ENCODE results near the gene ISL2. TPM values are rescaled to one million over a fixed set of nuclear protein-coding genes. Genes with fewer than 3 reads are reported as not detected.

Gene ISL2
- total and polyA plus RNA-seq, 4 donors: 0.03 to 0.14 TPM; not detected in 2

DNA sequence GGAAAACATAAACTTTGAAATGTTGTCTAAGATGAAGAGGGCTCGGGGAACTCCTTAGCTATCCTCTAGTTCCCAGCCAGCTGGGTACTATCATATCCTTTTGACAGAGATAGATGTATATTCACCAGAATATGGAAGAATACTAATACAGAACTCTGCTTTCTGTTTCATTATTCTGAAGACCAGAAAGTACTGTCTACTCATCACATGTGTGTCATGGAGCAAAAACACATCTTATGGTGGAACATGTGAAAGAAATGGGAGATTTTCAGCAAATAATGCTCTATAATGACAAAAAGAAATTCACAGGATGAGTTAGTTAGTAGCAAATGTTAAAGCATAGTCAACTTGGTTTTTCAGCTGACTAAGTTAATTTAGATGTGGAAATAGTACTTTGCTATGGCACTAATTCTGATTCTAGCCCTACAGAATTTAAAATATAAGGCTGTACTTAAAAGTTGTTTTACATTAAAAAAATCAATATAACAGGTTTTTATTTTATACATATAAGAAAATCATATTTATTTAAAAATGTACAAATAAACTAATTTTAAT, 16.5 kb downstream of the ISL2 start:
- 92% methylated on average over 1 of the region's 1 CpG for WGBS

DNA sequence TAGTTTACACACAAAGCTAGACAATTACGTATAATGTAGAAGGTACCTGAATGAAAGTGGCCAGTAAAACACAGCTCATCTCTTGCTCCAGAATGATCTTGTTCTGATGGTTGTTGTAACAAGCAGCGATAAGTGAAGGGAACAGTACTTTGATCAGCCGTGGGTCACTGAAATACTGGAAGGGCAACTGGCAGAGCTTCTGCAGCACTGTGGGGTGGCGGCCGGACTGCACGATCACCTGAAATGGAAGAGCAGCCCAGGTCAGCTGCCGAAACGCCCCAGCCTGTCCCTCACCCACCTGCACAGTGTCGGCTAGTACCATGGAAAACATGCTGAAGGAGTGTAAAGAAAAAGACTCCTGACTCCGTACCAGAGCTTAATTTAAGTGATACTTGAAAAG, 17.3 kb downstream of the ISL2 start:
- Histone ChIP-seq H3K4me1 (ENCODE audit: control insufficient read depth in 4 of 4, insufficient read depth in 4 of 4, low read length in 3 of 4) (no peaks in the 10 kb centered on the region), H3K36me3 (ENCODE audit: control insufficient read depth in 4 of 4, insufficient read depth in 3 of 4, low read depth in 1 of 4, low read length in 3 of 4) (peaks cover 0 to 2% (median 0%) of the 10 kb centered on the region in 4 donors), H3K4me3 (ENCODE audit: low read depth in 1 of 3, low read length in 3 of 3) (no peak overlapping the region), H3K27ac (ENCODE audit: low read depth in 1 of 2, low read length in 2 of 2) (no peak overlapping the region), H3K9me3 (ENCODE audit: control insufficient read depth in 4 of 4, low read length in 3 of 4) (no peaks in the 10 kb centered on the region), H3K9ac (ENCODE audit: low read depth in 1 of 2, low read length in 2 of 2) (no peak overlapping the region), H3K27me3 (ENCODE audit: control insufficient read depth in 4 of 4, insufficient read depth in 4 of 4, low read length in 3 of 4) (no peaks in the 10 kb centered on the region)
- 70% methylated on average over 10 of the region's 10 CpGs for WGBS
- DNase-seq (ENCODE audit: low spot score): no peak
- peak; percentile 31 to 79 for TF ChIP-seq HNF4A (conservative IDR thresholded peaks at IDR 0.05)
- no peak for TF ChIP-seq FOXA2 (IDR thresholded peaks at IDR 0.05)
- no peak for TF ChIP-seq SP1 (IDR thresholded peaks at IDR 0.05)
- no peak for TF ChIP-seq GABPA (IDR thresholded peaks at IDR 0.05 in 1 of 2, conservative IDR thresholded peaks at IDR 0.05 in 1 of 2)
- TF ChIP-seq ATF3 (IDR thresholded peaks at IDR 0.05): no peak
- TF ChIP-seq HNF4G (IDR thresholded peaks at IDR 0.05): no peak
- TF ChIP-seq YY1 (IDR thresholded peaks at IDR 0.05): peak; percentile 45
- TF ChIP-seq NR2F2 (IDR thresholded peaks at IDR 0.05): no peak
- TF ChIP-seq JUND (IDR thresholded peaks at IDR 0.05): no peak
- TF ChIP-seq RAD21 (IDR thresholded peaks at IDR 0.05): no peak
- peak in 1 of 2 donors; percentile 76 for TF ChIP-seq RXRA (IDR thresholded peaks at IDR 0.05)
- TF ChIP-seq, protein P1, sequence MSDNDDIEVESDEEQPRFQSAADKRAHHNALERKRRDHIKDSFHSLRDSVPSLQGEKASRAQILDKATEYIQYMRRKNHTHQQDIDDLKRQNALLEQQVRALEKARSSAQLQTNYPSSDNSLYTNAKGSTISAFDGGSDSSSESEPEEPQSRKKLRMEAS (IDR thresholded peaks at IDR 0.05): no peak
- TF ChIP-seq CTCF (IDR thresholded peaks at IDR 0.05; ENCODE audit: low read depth, low read length, missing input control): no peak
- TF ChIP-seq, protein P2, sequence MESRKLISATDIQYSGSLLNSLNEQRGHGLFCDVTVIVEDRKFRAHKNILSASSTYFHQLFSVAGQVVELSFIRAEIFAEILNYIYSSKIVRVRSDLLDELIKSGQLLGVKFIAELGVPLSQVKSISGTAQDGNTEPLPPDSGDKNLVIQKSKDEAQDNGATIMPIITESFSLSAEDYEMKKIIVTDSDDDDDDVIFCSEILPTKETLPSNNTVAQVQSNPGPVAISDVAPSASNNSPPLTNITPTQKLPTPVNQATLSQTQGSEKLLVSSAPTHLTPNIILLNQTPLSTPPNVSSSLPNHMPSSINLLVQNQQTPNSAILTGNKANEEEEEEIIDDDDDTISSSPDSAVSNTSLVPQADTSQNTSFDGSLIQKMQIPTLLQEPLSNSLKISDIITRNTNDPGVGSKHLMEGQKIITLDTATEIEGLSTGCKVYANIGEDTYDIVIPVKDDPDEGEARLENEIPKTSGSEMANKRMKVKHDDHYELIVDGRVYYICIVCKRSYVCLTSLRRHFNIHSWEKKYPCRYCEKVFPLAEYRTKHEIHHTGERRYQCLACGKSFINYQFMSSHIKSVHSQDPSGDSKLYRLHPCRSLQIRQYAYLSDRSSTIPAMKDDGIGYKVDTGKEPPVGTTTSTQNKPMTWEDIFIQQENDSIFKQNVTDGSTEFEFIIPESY (IDR thresholded peaks at IDR 0.05): no peak
- no peak for TF ChIP-seq EGR1 (IDR thresholded peaks at IDR 0.05; ENCODE audit: low read depth in 2 of 2)
- TF ChIP-seq, protein P3, sequence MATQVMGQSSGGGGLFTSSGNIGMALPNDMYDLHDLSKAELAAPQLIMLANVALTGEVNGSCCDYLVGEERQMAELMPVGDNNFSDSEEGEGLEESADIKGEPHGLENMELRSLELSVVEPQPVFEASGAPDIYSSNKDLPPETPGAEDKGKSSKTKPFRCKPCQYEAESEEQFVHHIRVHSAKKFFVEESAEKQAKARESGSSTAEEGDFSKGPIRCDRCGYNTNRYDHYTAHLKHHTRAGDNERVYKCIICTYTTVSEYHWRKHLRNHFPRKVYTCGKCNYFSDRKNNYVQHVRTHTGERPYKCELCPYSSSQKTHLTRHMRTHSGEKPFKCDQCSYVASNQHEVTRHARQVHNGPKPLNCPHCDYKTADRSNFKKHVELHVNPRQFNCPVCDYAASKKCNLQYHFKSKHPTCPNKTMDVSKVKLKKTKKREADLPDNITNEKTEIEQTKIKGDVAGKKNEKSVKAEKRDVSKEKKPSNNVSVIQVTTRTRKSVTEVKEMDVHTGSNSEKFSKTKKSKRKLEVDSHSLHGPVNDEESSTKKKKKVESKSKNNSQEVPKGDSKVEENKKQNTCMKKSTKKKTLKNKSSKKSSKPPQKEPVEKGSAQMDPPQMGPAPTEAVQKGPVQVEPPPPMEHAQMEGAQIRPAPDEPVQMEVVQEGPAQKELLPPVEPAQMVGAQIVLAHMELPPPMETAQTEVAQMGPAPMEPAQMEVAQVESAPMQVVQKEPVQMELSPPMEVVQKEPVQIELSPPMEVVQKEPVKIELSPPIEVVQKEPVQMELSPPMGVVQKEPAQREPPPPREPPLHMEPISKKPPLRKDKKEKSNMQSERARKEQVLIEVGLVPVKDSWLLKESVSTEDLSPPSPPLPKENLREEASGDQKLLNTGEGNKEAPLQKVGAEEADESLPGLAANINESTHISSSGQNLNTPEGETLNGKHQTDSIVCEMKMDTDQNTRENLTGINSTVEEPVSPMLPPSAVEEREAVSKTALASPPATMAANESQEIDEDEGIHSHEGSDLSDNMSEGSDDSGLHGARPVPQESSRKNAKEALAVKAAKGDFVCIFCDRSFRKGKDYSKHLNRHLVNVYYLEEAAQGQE (IDR thresholded peaks at IDR 0.05): no peak

More for the DNA sequence above, 16.5 kb downstream of the ISL2 start:
- peaks cover 0 to 2% (median 0%) of the 10 kb centered on the region in 4 donors for H3K36me3 ChIP-seq (ENCODE audit: control insufficient read depth in 4 of 4, insufficient read depth in 3 of 4, low read depth in 1 of 4, low read length in 3 of 4)
- no peaks in the 10 kb centered on the region for H3K27me3 ChIP-seq (ENCODE audit: control insufficient read depth in 4 of 4, insufficient read depth in 4 of 4, low read length in 3 of 4)
- no peak overlapping the region for H3K27ac ChIP-seq (ENCODE audit: low read depth in 1 of 2, low read length in 2 of 2)
- no peaks in the 10 kb centered on the region for H3K4me1 ChIP-seq (ENCODE audit: control insufficient read depth in 4 of 4, insufficient read depth in 4 of 4, low read length in 3 of 4)
- no peak overlapping the region for H3K4me3 ChIP-seq (ENCODE audit: low read depth in 1 of 3, low read length in 3 of 3)
- H3K9me3 ChIP-seq (ENCODE audit: control insufficient read depth in 4 of 4, low read length in 3 of 4): no peaks in the 10 kb centered on the region
- no peak for DNase-seq (ENCODE audit: low spot score)
- TF ChIP-seq SP1 (IDR thresholded peaks at IDR 0.05): no peak
- H3K9ac ChIP-seq (ENCODE audit: low read depth in 1 of 2, low read length in 2 of 2): no peak overlapping the region
